Fibroblast of skin of scalp (primary cell): Measurements from ENCODE around the gene EPHA6.
"Not testable (repeated sequence)": the region's sequence is repeated elsewhere in the genome, so short reads cannot be mapped to it uniquely, and the experiment has no call there.

ENCODE experiments used
- DNase-seq: peaks from one replicate; pipeline ENCODE4 v3.0.0-alpha.2; 2013

EPHA6 gene

GRCh38 chr3:97025612-97026011 lies 211.2 kb downstream of the EPHA6 start:
- DNase-seq, result not testable (repeated sequence)

DNA sequence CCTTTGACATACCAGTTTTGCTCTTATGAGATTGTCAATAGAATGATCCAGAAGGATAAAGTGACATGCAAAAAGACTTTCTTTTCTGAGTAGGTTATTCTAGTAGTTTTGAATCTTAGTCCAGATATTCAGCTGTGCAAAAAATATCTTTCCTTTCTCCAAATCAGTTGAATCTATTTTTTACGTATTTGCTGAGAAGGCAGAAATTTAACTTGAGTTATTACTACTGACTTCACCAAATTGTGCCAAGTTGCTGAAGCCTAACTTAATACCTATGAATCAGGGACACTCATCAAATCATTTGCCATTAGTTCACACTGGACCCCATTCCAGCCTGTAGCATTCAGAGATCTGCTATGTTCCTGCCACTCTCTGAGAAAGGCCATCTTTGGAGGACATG lies 215.6 kb downstream of the EPHA6 start:
- no peak for DNase-seq

- no peak for DNase-seq
Observed at GRCh38 chr3:97037294-97037943, 223.0 kb downstream of the EPHA6 start.

GRCh38 chr3:97043411-97043810 lies 229.0 kb downstream of the EPHA6 start:
- DNase-seq, result no peak

- DNase-seq, result no peak
Observed at GRCh38 chr3:97057365-97057764, 243.0 kb downstream of the EPHA6 start.

DNA sequence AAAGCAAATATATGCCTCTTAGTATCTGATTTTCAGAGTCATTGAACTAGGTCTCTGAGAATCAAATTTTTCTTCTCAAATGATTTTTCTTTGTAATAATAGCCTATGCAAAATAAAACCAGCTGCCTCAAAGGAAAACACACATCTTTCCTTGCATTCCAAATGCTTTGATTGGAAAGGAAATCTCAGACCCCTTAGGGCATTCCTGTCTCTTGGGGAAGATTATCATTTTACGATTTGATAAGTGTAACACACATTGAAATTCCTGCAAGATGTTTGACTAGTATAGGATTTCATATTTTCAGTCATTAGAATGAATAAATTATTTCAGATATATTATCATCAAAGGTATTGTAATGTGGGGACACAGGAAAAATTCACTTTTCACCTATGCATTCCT lies 244.8 kb downstream of the EPHA6 start:
- no peak for DNase-seq

DNA sequence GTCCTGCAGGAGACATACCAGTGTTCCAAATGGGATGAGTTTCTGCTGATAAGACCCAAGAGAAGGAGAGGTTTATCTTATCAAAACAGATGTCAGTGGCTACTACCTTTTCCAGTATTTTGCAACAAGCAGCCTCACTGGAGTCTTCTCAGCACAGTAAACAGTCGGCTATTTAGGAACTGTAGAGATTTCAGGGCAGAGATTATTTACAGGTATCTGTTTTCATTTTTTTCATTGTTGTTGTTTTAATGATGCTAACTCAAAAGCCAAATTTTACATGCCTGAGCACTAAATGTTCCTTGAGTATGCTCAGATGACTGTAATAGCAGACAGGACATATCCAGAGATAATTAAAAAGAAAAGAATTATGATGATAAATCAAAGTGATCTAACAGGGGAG lies 252.1 kb downstream of the EPHA6 start:
- no peak for DNase-seq

- no peak for DNase-seq
Observed at GRCh38 chr3:97070302-97070701, 255.9 kb downstream of the EPHA6 start.

DNA sequence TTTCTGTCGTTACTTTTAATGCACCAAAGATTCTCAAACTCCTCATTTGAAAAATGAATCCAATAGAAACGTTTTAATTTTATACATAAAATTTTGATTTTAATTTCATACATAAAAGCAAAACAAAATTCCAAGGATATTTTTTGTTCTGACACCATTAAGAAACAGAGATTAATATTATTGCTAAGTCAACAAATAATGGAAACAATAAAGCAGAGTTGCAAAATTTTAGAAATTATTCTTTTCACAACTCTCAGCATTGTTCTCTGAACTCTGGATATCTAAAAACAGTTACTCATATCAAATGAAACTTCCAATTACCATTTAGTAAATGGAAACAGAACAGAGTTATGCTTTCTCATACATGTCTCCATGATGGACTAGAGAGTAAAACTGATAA lies 260.2 kb downstream of the EPHA6 start:
- no peak for DNase-seq

DNA sequence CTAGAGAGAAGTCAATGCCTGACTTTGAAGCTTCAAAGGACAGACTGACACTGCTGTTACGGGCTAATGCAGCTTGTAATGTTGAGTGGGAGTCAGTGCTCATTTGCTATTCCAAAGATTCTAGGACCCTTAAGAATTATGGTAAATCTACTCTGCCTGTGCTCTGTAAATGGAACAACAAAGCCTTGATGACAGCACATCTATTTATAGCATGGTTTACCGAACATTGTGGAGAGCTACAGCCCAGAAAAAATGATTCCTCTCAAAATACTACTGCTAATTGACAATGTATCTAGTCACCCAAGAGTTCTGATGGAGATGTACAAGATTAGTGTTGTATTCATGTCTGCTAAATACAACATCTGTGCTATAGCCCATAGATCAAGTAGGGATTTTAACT lies 262.3 kb downstream of the EPHA6 start:
- no peak for DNase-seq

- DNase-seq, result no peak
Observed at GRCh38 chr3:97089621-97090020, 275.2 kb downstream of the EPHA6 start.

DNA sequence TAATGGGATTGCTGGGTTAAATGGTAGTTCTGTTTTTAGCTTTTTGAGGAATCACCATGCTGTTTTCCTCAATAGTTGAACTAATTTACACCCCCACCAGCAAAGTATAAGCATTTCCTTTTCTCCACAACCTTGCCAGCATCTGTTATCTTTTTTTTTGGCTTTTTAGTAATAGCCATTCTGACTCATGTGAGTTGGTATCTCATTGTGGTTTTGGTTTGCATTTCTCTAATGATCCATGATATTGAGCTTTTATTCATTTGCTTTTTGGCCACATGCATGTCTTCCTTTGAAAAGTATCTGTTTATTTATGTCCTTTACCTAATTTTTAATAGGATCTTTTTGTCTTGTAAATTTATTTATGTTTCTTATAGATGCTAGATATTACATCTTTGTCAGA lies 288.2 kb downstream of the EPHA6 start:
- no peak for DNase-seq

GRCh38 chr3:97105989-97106651 lies 291.7 kb downstream of the EPHA6 start:
- no peak for DNase-seq

DNA sequence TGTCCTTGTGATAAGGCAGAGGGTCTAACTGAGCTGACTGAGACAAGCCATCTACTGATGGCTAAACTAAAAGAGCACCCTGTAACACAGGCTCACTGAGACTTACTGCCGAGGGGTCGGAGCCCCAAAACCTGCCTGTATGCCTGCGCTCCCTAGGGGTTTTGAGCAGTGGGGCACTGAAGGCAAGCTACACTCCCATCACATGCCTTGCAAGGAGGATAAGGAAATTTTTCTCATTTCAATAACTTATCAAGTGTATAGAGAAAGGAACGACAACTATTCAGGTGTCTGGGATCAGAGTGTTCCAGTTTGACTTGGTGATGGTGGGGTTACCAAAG lies 292.2 kb downstream of the EPHA6 start:
- no peak for DNase-seq

- DNase-seq, result no peak
Observed at GRCh38 chr3:97108136-97108535, 293.7 kb downstream of the EPHA6 start.

DNA sequence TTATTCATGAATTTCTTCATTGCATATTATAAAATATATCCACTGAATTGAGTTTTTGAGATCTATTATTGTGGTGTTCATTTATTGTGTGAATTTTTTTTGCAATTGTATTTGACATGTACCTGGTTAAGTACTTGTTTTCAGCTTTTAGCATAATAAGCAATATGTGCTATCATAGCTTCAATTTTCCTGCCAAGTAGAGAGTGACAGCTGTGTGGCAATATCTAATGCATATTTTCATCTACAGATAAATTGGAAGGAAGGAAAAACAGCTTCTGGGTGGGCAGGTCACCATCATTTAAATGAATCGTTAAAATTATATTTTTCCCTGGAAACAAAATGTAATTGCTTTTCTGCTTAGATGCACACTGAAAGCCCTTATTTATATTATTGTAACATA lies 296.9 kb downstream of the EPHA6 start:
- no peak for DNase-seq

DNA sequence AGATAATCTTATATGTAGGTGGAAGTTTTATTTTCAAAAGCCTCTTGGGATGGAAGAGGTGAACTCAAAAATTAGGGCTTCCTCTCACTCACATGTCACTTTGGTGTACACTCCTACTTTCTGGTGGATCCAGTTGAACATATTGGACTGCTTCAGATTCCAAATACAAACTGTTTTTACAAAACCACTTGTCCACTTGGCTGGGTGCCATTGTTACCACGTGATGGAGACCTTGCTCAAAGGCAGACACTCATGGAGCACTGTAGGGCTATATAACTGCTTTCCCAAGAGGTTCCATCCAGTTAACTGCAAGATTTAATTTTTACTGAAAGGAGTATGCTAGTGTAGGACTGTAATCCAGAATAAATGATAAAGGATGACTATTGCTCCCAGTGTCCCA lies 307.0 kb downstream of the EPHA6 start:
- no peak for DNase-seq

DNA sequence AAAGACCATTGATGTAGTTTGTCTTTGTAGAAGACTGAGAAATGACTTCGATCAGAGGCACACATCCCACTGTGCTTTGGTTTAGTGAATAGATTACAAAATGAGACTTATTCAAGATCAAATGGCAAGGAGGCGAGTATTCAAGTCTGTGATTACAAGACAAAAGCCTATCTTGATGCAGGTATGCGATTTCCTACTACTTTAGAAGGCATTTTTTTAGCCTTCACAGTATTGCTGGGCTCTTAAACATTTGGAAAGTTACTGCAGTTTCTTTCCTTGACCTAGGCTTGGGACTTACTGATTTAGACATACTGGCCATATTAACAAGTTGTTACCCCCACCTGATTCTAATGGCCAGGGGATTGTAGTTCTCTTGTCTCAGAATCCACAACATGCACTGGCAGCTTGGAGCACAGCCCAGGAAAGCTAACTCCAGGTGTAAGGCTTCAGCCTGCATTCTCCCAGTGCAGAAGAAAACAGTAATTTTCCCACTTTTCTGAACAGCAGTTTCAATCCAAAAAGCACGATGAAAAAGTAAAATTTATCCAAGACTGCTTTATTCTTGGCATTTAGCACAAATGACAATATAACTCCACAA lies 311.6 kb downstream of the EPHA6 start:
- no peak for DNase-seq

GRCh38 chr3:97131476-97131875 lies 317.1 kb downstream of the EPHA6 start:
- DNase-seq, result no peak

- no peak for DNase-seq
Observed at GRCh38 chr3:97138914-97139541, 324.6 kb downstream of the EPHA6 start.

GRCh38 chr3:97148931-97149330 lies 334.5 kb downstream of the EPHA6 start:
- no peak for DNase-seq

DNA sequence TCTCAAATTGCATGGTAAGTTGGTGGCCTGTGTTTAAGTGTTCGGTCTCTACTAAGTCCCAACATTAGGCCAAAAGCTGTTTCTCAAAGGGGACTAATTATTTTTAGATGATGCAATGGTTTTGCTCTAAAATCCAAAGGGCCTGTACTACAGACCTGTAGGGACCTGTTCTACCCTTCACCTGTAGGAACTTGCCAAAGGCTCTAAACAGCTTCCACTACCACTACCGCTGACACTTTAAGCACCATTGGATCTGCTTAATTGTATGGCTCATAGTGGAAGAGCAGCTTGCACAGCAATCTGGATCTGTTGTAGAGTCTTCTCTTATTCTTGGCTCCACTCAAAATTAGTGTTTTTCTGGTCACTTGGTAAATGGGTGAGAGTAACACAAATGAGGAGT lies 346.8 kb downstream of the EPHA6 start:
- DNase-seq, result no peak

DNA sequence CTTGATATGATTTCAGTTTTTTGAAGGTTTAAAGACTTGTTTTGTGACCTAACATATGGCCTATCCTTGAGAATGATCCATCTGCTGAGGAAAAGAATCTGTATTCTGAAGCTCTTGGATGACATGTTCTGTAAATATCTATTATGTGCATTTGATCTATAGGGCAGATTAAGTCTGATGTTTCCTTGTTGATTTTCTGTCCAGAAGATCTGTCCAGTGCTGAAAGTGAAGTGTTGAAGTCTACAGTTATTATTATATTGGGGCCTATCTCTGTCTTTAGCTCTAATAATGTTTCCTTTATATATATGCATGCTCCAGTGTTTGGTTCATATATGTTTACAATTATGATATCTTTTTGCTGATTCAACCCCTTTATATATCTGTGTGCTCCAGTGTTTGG lies 362.8 kb downstream of the EPHA6 start:
- DNase-seq, result no peak

- no peak for DNase-seq
Observed at GRCh38 chr3:97181704-97182103, 367.3 kb downstream of the EPHA6 start.
